ENCODE measurements around the gene RFX7. TPM values are rescaled to one million over a fixed set of nuclear protein-coding genes. Genes with fewer than 3 reads are reported as not detected.

The RFX7 gene
- total and polyA plus RNA-seq, 2 of the 8 experiments (the other 6 are each of a cell fraction or from before 2014, with no cell fraction given), result 10.4 to 40.9 TPM

DNA sequence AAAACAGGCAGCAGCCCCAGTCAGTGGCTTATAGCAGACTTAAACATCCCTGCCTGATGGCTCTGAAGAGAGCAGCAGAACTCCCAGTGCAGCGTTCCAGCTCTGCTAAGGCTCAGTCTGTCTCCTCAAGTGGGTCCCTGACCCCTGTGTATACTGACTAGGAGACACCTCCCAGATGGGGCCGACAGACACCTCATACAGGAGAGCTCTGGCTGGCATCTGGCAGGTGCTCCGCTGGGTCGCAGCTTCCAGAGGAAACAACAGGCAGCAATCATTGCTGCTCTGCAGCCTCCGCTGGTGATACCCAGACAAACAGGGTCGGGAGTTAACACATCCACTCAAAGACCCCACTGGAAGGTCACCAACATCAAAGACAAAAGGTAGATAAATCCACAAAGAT, 93.5 kb downstream of the RFX7 start:
- Histone ChIP-seq H3K9me3 (ENCODE audit: insufficient read depth in 2 of 2, low read depth in 1 of 2, low read length in 1 of 2) (0 out of 4 replicates have a peak, but pooled peaks cover 2 to 3% of the 10 kb centered on the region in 2 experiments), H4K5ac (ENCODE audit: insufficient read length, low read depth, low read length) (no peak overlapping the region), H3K36me3 (ENCODE audit: control insufficient read depth in 2 of 4, insufficient read depth in 4 of 4, low read length in 3 of 4) (peaks cover 0 to 8% (median 0%) of the 10 kb centered on the region in 4 experiments; a peak in 1 of 8 replicates), H3K4me1 (replicated peaks in 1 of 4; ENCODE audit: control insufficient read depth in 3 of 4, insufficient read depth in 4 of 4, low read length in 3 of 4) (no peaks in the 10 kb centered on the region; a peak in 1 of 7 replicates), H2AFZ (ENCODE audit: low read length) (no peak overlapping the region), H3K27me3 (replicated peaks in 1 of 4; ENCODE audit: control insufficient read depth in 3 of 4, extremely low read depth in 1 of 4, insufficient read depth in 3 of 4, low read length in 3 of 4) (no peaks in the 10 kb centered on the region), H3K79me2 (ENCODE audit: control insufficient read depth in 1 of 2, insufficient read depth in 2 of 2, low read length in 2 of 2) (peaks cover 0 to 87% of the 10 kb centered on the region in 2 experiments; a peak in 2 of 4 replicates), H4K20me1 (replicated peaks in 1 of 2; ENCODE audit: control insufficient read depth in 1 of 2, insufficient read depth in 2 of 2, low read length in 2 of 2) (peaks cover 2 to 8% of the 10 kb centered on the region in 2 experiments), H3K56ac (replicated peaks; ENCODE audit: insufficient read length, low read depth, low read length) (no peak overlapping the region), H3K9ac (replicated peaks in 1 of 4; ENCODE audit: extremely low read depth in 1 of 4, low read depth in 3 of 4, low read length in 3 of 4) (no peak overlapping the region), H2AK5ac (ENCODE audit: low read depth, low read length) (no peak overlapping the region), H3K79me1 (ENCODE audit: low read depth, low read length) (peaks cover 10% of the 10 kb centered on the region; the same call in 1 of the 2 replicates), H2BK120ac (replicated peaks; ENCODE audit: low read depth, low read length) (no peak overlapping the region), H2BK15ac (ENCODE audit: low read length) (no peak overlapping the region), H3K27ac (ENCODE audit: low read depth, low read length) (no peak overlapping the region), H3K4me2 (ENCODE audit: insufficient read depth in 1 of 2, low read depth in 2 of 2, low read length in 2 of 2) (no peak overlapping the region), H3K23ac (ENCODE audit: insufficient read length) (no peak overlapping the region), H3K14ac (ENCODE audit: insufficient read length) (no peak overlapping the region), H2BK20ac (ENCODE audit: low read length) (no peak overlapping the region), H3K23me2 (ENCODE audit: low read depth, low read length) (no peaks in the 10 kb centered on the region), H4K91ac (replicated peaks; ENCODE audit: insufficient read length, low read length) (no peak overlapping the region), H3K18ac (ENCODE audit: extremely low read depth, low read length) (no peak overlapping the region), H4K8ac (ENCODE audit: extremely low read depth, insufficient read depth, low read length) (no peak overlapping the region), H3K4me3 (ENCODE audit: extremely low read depth in 1 of 4, insufficient read depth in 2 of 4, low read depth in 3 of 4, low read length in 4 of 4) (no peak overlapping the region), H2BK12ac (ENCODE audit: low read depth, low read length) (no peak overlapping the region), H2BK5ac (ENCODE audit: low read depth, low read length) (no peak overlapping the region), H3K4ac (replicated peaks; ENCODE audit: insufficient read length, low read depth, low read length) (no peak overlapping the region)
- CTCF ChIA-PET (ENCODE audit: partially characterized antibody), result interaction anchor here (0.8 kb wide), 1 partner anchor 138 kb away, joined by 3 read pairs; no protein-coding TSS in a partner anchor
- TF ChIP-seq SRF (IDR thresholded peaks at IDR 0.05; ENCODE audit: low read depth, low read length), result no peak
- no peak for TF ChIP-seq TAF7 (optimal IDR thresholded peaks at IDR 0.05; ENCODE audit: borderline replicate concordance, low read depth, low read length)
- no peak for TF ChIP-seq ASH2L (IDR thresholded peaks at IDR 0.05; ENCODE audit: low read length)
- no peak for TF ChIP-seq SP2 (IDR thresholded peaks at IDR 0.05; ENCODE audit: low read length)
- no peak for TF ChIP-seq CEBPB (IDR thresholded peaks at IDR 0.05; ENCODE audit: low read depth, low read length)
- no peak for TF ChIP-seq NANOG (IDR thresholded peaks at IDR 0.05; ENCODE audit: insufficient read depth, low read depth, low read length, poor library complexity, severe bottlenecking)
- no peak for FAIRE-seq
- POLR2A ChIA-PET (ENCODE audit: partially characterized antibody), result interaction anchor here (2.5 kb wide), 1 partner anchor 10 kb away, joined by 11 read pairs; no protein-coding TSS in a partner anchor
- WGBS, 2 experiments (ENCODE audit: extremely low coverage in 1 of 2, insufficient coverage in 1 of 2, insufficient read length in 1 of 2, insufficient replicate concordance in 2 of 2, low coverage in 1 of 2, low lambda C conversion rate in 2 of 2, missing lambda C conversion rate in 1 of 2), result 85% methylated on average over 6 of the region's 6 CpGs; no CpG with 5 or more reads in 1 of the 2 experiments
- DNase-seq (ENCODE audit: low read depth in 1 of 2, low spot score in 2 of 2), result no peak

Data from H1 (cell line).